ENCODE measurements around the gene LCK.

Gene LCK

GRCh38 chr1:32250893-32251716 is at the start of gene LCK:
Gene LCK, plus strand, starts transcription at chr1:32251265. Its CDS starts 23,065 bp downstream, at chr1:32274330.
- TF ChIP-seq EZH2 (IDR thresholded peaks at IDR 0.05) (no peak), FOXP2 (optimal IDR thresholded peaks at IDR 0.05; ENCODE audit: control extremely low read depth, extremely low read length, insufficient read depth) (no peak), POLR2AphosphoS5 (IDR thresholded peaks at IDR 0.05; ENCODE audit: borderline replicate concordance, low read depth, low read length) (no peak)
- no peaks in the 10 kb centered on the region for H3K36me3 ChIP-seq (ENCODE audit: insufficient read depth, low read length)
- no peak within 1 kb of the TSS for H3K4me3 ChIP-seq
- no peak within 1 kb of the TSS for H3K9ac ChIP-seq (ENCODE audit: insufficient read length)
- no peaks in the 10 kb centered on the region for H3K9me3 ChIP-seq (ENCODE audit: low read depth, low read length)
- no peak for DNase-seq (ENCODE audit: low read depth, low spot score)
- no peak within 1 kb of the TSS for H3K27ac ChIP-seq

GRCh38 chr1:32204943-32205361 is 46.1 kb upstream of the LCK start:
- no peak overlapping the region for H3K27ac ChIP-seq
- peak overlapping the region; percentile 88 for H3K9ac ChIP-seq (ENCODE audit: insufficient read length)
- TF ChIP-seq POLR2AphosphoS5 (IDR thresholded peaks at IDR 0.05; ENCODE audit: borderline replicate concordance, low read depth, low read length), result no peak
- TF ChIP-seq EZH2 (IDR thresholded peaks at IDR 0.05), result no peak
- TF ChIP-seq FOXP2 (optimal IDR thresholded peaks at IDR 0.05; ENCODE audit: control extremely low read depth, extremely low read length, insufficient read depth), result no peak
- peak overlapping the region; percentile 95 for H3K4me3 ChIP-seq
- DNase-seq (ENCODE audit: low read depth, low spot score), result no peak
- H3K9me3 ChIP-seq (ENCODE audit: low read depth, low read length), result no peaks in the 10 kb centered on the region
- H3K36me3 ChIP-seq (ENCODE audit: insufficient read depth, low read length), result no peaks in the 10 kb centered on the region; the same call in 1 of the 2 replicates

- Histone ChIP-seq H3K4me3 (peak within 1 kb of the TSS; percentile 95), H3K27ac (no peak within 1 kb of the TSS), H3K36me3 (ENCODE audit: insufficient read depth, low read length) (no peaks in the 10 kb centered on the region; the same call in 1 of the 2 replicates), H3K9ac (ENCODE audit: insufficient read length) (peak within 1 kb of the TSS; percentile 88), H3K9me3 (ENCODE audit: low read depth, low read length) (no peaks in the 10 kb centered on the region)
- TF ChIP-seq POLR2AphosphoS5 (IDR thresholded peaks at IDR 0.05; ENCODE audit: borderline replicate concordance, low read depth, low read length), result peak; percentile 96
- TF ChIP-seq FOXP2 (optimal IDR thresholded peaks at IDR 0.05; ENCODE audit: control extremely low read depth, extremely low read length, insufficient read depth), result no peak
- TF ChIP-seq EZH2 (IDR thresholded peaks at IDR 0.05), result no peak
- DNase-seq (ENCODE audit: low read depth, low spot score), result no peak
Observed at GRCh38 chr1:32205401-32206370, 45.4 kb upstream of the LCK start, which contains the start of gene IQCC. Gene IQCC, plus strand, starts transcription at chr1:32205671. Its CDS starts 11 bp downstream, at chr1:32205682.

GRCh38 chr1:32208469-32208868 is 42.6 kb upstream of the LCK start:
- Histone ChIP-seq H3K9me3 (ENCODE audit: low read depth, low read length) (no peaks in the 10 kb centered on the region), H3K27ac (no peak overlapping the region), H3K9ac (ENCODE audit: insufficient read length) (no peak overlapping the region), H3K36me3 (ENCODE audit: insufficient read depth, low read length) (no peaks in the 10 kb centered on the region; the same call in 1 of the 2 replicates), H3K4me3 (no peak overlapping the region)
- TF ChIP-seq EZH2 (IDR thresholded peaks at IDR 0.05) (no peak), FOXP2 (optimal IDR thresholded peaks at IDR 0.05; ENCODE audit: control extremely low read depth, extremely low read length, insufficient read depth) (no peak), POLR2AphosphoS5 (IDR thresholded peaks at IDR 0.05; ENCODE audit: borderline replicate concordance, low read depth, low read length) (no peak)
- no peak for DNase-seq (ENCODE audit: low read depth, low spot score)

- Histone ChIP-seq H3K27ac (no peak within 1 kb of the TSS), H3K9me3 (ENCODE audit: low read depth, low read length) (no peaks in the 10 kb centered on the region), H3K9ac (ENCODE audit: insufficient read length) (no peak within 1 kb of the TSS), H3K36me3 (ENCODE audit: insufficient read depth, low read length) (no peaks in the 10 kb centered on the region; the same call in 1 of the 2 replicates), H3K4me3 (no peak within 1 kb of the TSS)
- no peak for DNase-seq (ENCODE audit: low read depth, low spot score)
- TF ChIP-seq FOXP2 (optimal IDR thresholded peaks at IDR 0.05; ENCODE audit: control extremely low read depth, extremely low read length, insufficient read depth) (no peak), POLR2AphosphoS5 (IDR thresholded peaks at IDR 0.05; ENCODE audit: borderline replicate concordance, low read depth, low read length) (0 out of 2 replicates have a peak, but pooled peaks have one; percentile 21)
Observed at GRCh38 chr1:32208891-32209328, 42.2 kb upstream of the LCK start, which contains the start of gene DCDC2B. Gene DCDC2B, plus strand, starts transcription at chr1:32209089. Its CDS starts 5 bp downstream, at chr1:32209094.

GRCh38 chr1:32215629-32216480 is 35.2 kb upstream of the LCK start:
- H3K9me3 ChIP-seq (ENCODE audit: low read depth, low read length), result no peaks in the 10 kb centered on the region
- DNase-seq (ENCODE audit: low read depth, low spot score), result no peak
- TF ChIP-seq FOXP2 (optimal IDR thresholded peaks at IDR 0.05; ENCODE audit: control extremely low read depth, extremely low read length, insufficient read depth) (no peak), EZH2 (IDR thresholded peaks at IDR 0.05) (no peak)
- no peak overlapping the region for H3K27ac ChIP-seq
- H3K9ac ChIP-seq (ENCODE audit: insufficient read length), result no peak overlapping the region
- no peak overlapping the region for H3K4me3 ChIP-seq
- H3K36me3 ChIP-seq (ENCODE audit: insufficient read depth, low read length), result no peaks in the 10 kb centered on the region

GRCh38 chr1:32216566-32216965 is 34.5 kb upstream of the LCK start:
- no peak for DNase-seq (ENCODE audit: low read depth, low spot score)
- Histone ChIP-seq H3K9me3 (ENCODE audit: low read depth, low read length) (no peaks in the 10 kb centered on the region), H3K36me3 (ENCODE audit: insufficient read depth, low read length) (no peaks in the 10 kb centered on the region), H3K27ac (no peak overlapping the region), H3K9ac (ENCODE audit: insufficient read length) (no peak overlapping the region), H3K4me3 (no peak overlapping the region)
- no peak for TF ChIP-seq EZH2 (IDR thresholded peaks at IDR 0.05)
- no peak for TF ChIP-seq POLR2AphosphoS5 (IDR thresholded peaks at IDR 0.05; ENCODE audit: borderline replicate concordance, low read depth, low read length)
- TF ChIP-seq FOXP2 (optimal IDR thresholded peaks at IDR 0.05; ENCODE audit: control extremely low read depth, extremely low read length, insufficient read depth), result no peak
